Stimulated activated CD4-positive, alpha-beta T cell treated with anti-CD3 and anti-CD28 coated beads, Interleukin-4, amount 100 ng/mL, for 4 hours (primary cell): ENCODE results near the gene WNT2.
"Not testable (repeated sequence)": the region's sequence is repeated elsewhere in the genome, so short reads cannot be mapped to it uniquely, and the experiment has no call there.

Experiments
- DNase-seq, 2 experiments: peaks; one replicate each; pipeline ENCODE4 v3.0.0-alpha.2; 2020

The WNT2 gene

GRCh38 chr7:117251687-117252086, 71.2 kb downstream of the WNT2 start:
- no peak for DNase-seq

- no peak for DNase-seq
Measured at GRCh38 chr7:117250801-117251200, 72.1 kb downstream of the WNT2 start.

DNA sequence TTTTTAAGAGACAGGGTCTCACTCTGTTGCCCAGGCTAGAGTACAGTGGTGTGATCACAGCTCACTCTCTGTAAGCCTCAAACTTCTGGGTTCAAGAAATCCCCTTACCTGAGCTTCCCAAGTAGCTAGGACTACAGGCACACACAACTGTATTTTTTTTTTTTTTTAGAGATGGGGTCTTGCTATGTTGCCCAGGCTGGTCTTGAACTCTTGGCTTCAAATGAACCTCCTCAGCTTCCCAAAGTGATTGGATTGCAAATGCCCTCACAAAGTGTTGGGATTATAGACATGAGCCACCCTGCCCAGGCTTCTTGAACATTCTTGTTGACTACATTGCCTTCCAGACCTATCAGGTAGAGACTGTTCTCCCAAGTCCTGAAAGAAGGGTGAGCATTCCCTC, 72.6 kb downstream of the WNT2 start:
- DNase-seq, result no peak

DNA sequence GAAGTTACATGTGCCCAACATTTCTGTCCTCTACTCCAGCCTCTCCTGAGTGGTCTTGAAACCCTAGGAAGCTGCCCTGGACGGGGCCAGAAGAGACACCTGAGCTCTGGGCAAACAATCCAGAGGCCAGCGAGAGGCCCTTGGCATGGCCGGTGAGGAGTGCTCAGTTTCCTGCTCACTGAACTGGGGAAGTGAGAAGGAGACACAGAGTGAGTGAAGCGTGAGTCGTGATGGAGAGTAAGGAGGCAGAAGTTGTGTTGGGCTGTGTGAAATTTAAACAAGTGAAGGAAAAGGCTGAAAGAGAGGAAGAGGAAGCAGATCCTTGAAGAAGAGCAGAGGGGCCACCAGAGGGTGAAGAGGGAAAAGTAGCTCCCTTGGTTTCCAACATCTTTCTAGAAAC, 73.2 kb downstream of the WNT2 start:
- DNase-seq, result no peak

- DNase-seq, result no peak
Measured at GRCh38 chr7:117248829-117249228, 74.0 kb downstream of the WNT2 start.

GRCh38 chr7:117247809-117248208, 75.0 kb downstream of the WNT2 start:
- no peak for DNase-seq

DNA sequence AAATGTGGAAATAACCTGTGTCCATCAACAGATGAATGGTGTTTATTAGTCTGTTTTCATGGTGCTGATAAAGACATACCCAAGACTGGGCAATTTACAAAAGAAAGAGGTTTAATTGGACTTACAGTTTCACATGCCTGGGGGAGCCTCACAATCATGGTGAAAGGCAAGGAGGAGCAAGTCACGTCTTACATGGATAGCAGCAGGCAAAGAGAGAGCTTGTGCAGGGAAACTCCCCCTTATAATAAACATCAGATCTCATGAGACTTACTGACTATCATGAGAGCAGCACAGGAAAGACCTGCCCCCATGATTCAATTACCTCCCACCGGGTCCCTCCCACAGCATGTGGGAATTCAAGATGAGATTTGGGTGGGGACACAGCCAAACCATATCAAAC, 77.2 kb downstream of the WNT2 start:
- not testable (repeated sequence) for DNase-seq

DNA sequence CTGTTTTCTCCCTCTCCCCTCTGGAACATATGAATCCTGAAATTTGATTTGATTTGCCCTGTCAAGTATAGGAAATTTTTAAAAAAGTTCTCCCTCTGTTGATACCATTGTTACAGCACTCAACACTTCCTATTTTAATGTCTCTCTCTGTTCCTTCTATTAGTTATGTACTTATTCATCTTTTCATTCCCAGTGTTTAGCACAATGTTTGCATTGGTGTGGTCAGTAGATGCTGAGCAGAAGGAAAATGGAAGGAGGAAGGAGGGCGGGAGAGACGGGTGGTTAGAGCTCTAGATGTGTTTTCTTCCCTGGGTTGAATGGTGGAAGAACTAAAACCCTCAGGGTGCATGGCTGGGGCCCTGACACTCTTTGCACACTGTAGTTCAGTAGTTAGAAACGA, 79.5 kb downstream of the WNT2 start:
- no peak for DNase-seq

- DNase-seq, result no peak
Measured at GRCh38 chr7:117241088-117241487, 81.8 kb downstream of the WNT2 start.

GRCh38 chr7:117238937-117239336, 83.9 kb downstream of the WNT2 start:
- no peak for DNase-seq

DNA sequence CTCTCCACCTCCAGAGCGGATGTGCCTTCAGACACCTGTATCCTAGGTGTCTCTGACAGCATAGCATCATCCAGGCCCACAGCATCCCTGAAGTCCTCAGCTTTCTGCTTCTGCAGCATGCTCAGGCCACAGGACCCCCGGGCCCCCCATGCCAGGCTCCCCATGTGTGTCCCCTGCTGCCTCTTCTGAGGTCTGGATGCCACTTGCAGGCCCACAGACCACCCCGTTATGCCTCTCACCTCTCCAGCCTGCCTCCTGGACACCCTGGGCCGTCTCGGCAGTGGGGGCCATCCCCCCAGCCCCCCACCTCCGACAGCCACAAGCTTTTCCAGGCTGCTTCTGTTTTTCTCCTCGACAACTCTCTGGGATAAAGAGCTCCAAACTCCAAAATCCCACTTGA, 84.4 kb downstream of the WNT2 start:
- DNase-seq, result no peak

GRCh38 chr7:117237646-117238045, 85.2 kb downstream of the WNT2 start:
- no peak for DNase-seq

DNA sequence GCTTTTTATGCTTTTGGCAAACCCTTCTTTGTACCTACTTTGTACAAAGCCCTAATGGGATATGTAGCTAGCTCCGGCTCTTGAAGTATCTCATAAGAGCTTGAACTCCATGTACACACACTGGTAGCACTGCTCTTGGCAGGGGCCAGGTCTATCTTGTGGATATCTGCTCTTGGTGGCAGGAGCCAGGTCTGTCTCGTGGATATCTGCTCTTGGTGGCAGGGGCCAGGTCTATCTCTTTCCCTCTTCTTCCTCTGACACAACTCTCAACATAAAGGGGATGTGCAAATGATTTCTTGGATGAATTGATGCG, 91.9 kb downstream of the WNT2 start:
- no peak for DNase-seq

- no peak for DNase-seq
Measured at GRCh38 chr7:117230276-117231046, 92.4 kb downstream of the WNT2 start.

- no peak for DNase-seq
Measured at GRCh38 chr7:117229350-117229749, 93.5 kb downstream of the WNT2 start.

GRCh38 chr7:117227091-117227490, 95.8 kb downstream of the WNT2 start:
- no peak for DNase-seq

GRCh38 chr7:117225536-117225935, 97.3 kb downstream of the WNT2 start:
- no peak for DNase-seq
